ENCODE results near the gene ARL6IP1. TPM values are rescaled to one million over a fixed set of nuclear protein-coding genes. Genes with fewer than 3 reads are reported as not detected.

Gene ARL6IP1
- total RNA-seq (2014; rRNA removed; shearing (Covaris generic)), result 291 and 353 TPM in 2 replicates

DNA sequence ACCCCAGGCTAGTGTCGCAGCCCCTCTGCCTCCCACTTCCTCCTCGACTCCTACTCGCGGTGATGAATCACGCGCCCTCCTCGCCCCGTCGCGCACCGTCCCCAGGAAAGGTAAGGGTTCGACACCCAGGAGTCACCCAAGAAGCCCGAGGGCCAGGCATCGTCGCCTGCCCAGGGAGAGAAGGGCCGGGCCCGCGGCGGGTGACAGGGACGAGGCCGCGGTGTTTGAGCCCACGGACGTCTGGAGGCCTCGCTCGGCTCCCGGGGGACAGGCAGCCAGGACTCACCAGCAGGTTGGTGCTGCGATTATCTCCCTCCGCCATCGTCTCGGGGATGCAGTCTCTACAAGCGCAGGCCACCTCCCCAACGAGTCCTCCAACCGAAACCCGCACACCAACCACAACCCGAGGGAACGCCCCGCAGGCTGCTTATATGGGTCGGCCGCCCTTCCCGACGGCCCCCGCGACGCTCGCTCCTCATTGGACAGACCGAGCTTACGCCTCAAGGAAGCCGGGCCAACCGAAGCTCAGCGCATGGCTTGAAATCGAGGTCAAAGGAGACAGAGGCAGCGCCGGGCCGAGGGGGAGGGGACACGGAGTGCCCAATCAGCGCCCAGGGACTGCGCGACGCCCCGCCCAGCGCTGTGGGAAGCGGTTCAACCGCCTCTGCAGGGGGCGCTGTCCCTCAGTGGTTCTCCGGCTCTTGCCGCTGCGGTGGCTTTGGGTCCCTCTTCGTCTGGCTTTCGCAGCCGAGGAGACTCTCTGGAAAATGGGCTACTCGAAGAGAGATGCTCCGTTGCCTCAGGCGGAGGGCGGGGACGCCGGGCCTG lies at the start of gene ARL6IP1:
TSS of gene ARL6IP1 (minus strand) at position 405 of the 828 bp plus-strand sequence. CDS start at position 322, 83 bp downstream.
- peak; percentile 100 for DNase-seq (ENCODE audit: low spot score)

DNA sequence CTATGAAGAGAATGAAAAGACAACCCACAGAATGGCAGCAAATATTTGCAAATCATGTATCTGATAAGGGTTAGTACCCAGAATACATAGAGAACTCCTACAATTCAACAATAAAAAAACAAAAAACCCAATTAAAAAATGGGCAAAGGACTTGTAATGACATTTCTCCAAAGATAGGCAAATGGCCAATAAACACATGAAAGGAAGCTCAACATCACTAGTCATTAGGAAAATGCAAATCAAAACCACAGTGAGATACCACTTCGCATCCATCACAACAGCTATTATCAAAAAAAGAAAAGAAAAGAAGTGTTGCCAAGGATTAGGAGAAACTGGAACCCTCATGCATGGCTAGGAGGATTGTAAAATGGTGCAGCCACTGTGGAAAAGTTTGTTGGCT lies 45.1 kb upstream of the ARL6IP1 start:
- no peak for DNase-seq (ENCODE audit: low spot score)

DNA sequence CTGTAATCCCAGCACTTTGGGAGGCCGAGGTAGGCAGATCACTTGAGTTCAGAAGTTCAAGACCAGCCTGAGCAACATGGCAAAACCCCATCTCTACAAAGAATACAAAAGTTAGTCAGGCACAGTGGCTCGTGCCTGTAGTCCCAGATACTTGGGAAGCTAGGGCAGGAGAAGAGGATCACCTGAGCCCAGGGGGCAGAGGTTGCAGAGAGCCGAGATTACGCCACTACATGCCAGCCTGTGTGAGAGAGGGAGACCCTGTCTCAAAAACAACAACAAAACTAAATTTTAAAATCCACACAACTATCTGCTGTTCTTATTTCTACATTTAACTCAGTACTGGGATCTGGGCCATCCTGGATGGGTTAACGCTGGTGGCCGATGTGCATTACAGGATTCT lies 41.2 kb upstream of the ARL6IP1 start:
- no peak for DNase-seq (ENCODE audit: low spot score)

- DNase-seq (ENCODE audit: low spot score), result no peak
These were observed 40.6 kb upstream of the ARL6IP1 start for GRCh38 chr16:18841833-18842525.

GRCh38 chr16:18839555-18839954 lies 38.2 kb upstream of the ARL6IP1 start:
- DNase-seq (ENCODE audit: low spot score), result no peak

DNA sequence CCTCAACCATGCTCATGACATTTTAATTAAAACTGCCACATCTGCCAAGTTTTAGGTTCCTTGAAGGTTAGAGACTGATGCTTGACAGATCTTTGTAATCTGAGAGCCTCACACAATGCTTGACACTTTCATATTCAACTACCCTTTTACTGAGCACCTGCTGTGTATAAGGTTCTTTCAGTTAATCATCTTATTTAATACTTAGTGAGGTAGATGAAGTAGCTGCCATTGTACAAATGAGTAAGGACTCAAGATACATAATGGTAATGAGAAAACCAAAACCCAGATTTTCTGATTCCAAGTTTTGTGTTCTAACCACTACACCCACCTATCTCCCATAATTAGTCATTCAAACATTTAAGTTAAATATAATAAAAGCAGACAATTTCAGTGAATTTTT lies 35.4 kb upstream of the ARL6IP1 start:
- no peak for DNase-seq (ENCODE audit: low spot score)

GRCh38 chr16:18834864-18835263 lies 33.5 kb upstream of the ARL6IP1 start:
- no peak for DNase-seq (ENCODE audit: low spot score)

- DNase-seq (ENCODE audit: low spot score), result no peak
These were observed 32.6 kb upstream of the ARL6IP1 start for GRCh38 chr16:18833707-18834505.

DNA sequence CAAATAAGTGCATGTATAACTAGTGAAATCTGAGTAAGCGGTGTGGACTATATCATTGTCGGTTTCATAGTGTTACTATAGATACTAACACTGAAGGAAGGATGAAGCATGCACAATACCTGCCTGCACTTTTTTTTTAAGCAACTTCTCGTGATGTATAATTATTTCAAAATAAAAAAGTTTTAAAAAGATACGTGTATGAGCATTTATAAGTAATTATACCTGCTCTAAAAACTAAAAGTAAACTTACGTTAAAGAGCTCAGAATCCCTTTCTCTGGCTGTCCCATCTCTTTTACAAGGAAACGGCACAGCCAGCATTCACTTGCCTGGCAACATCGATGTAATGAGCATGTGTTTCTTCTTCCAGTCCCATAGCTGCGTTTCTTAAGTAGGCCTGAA lies 31.3 kb upstream of the ARL6IP1 start:
- DNase-seq (ENCODE audit: low spot score), result no peak

GRCh38 chr16:18832006-18832405 lies 30.7 kb upstream of the ARL6IP1 start:
- no peak for DNase-seq (ENCODE audit: low spot score)

DNA sequence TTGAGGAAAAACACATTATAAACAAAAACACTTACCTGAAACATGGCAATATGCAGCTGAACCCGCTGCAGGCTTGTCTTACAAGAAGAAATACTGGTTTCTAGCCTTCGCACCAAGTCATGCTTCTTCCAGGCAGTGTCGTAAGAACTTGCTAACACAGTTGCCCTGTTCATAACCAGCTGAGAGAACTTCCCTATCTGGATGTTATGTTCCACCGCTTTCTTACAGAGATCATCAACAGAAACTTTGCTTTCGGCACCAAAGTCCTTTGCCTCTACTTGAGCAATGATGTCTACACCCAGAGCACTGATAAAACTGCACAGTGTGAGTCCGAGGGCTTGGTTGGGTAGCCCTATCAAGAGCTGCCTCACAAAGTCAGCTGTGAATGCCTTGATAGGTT lies 27.9 kb upstream of the ARL6IP1 start:
- no peak for DNase-seq (ENCODE audit: low spot score)

GRCh38 chr16:18827890-18828289 lies 26.5 kb upstream of the ARL6IP1 start:
- DNase-seq (ENCODE audit: low spot score), result no peak

DNA sequence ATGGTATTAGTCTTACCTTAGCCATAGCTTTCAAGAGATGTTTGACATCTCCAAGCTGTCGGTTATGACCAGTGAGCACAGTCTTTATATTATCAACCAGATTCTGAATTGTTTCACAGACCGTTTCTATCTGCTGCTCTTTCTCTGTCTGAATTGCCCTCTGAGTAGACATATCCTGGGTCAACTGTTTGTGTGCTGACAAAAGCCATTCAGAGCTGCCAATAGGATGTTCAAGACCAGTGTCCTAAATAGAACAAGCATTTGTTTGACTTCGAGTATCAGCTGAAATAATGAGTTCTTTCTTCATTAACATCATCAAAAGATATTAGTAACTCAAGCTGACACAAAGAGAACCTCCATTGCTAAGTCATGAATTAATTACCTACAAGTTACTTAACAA lies 14.9 kb upstream of the ARL6IP1 start:
- DNase-seq (ENCODE audit: low spot score), result no peak

DNA sequence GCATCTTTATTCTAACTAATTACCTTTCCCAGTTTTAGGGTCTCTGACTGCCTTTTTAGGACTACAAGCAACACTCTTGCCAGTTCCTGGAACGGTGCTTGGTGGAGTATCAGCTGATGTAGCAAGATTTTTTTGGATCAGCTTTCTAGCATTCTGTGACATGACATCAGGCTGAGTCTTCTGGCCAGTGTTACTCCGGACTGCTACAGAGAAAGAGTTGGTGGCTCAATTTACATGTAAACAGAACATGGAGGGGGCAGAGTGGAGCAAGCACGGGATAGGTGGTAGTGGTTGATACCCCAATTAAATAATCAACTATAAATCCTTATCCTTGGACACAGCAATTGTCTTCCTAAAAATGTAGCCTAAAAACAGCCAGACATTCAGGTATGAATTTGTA lies 10.6 kb upstream of the ARL6IP1 start:
- DNase-seq (ENCODE audit: low spot score), result no peak

DNA sequence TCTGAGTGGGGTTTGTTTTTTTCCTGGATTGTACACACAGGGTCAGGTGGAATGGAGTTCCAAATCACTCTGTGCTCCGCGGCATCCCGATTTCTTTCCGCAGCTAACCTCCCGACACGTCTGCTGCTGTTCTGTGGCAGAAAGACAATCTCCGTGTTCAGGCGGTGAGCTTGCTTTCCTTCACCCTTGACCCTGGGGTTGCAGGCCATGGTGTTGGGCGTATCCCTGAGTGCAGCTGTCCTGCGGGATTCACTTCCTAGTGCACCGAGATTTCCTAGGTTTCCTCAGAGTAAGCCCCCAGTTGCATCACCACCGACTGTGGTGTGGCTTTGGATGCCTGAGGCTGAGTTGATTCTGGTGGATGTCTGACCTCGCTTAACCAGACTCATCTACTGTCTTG lies 7.8 kb upstream of the ARL6IP1 start:
- no peak for DNase-seq (ENCODE audit: low spot score)

- DNase-seq (ENCODE audit: low spot score), result no peak
These were observed 4.0 kb upstream of the ARL6IP1 start for GRCh38 chr16:18805257-18805773.

GRCh38 chr16:18804540-18804939 lies 3.2 kb upstream of the ARL6IP1 start:
- DNase-seq (ENCODE audit: low spot score), result no peak

DNA sequence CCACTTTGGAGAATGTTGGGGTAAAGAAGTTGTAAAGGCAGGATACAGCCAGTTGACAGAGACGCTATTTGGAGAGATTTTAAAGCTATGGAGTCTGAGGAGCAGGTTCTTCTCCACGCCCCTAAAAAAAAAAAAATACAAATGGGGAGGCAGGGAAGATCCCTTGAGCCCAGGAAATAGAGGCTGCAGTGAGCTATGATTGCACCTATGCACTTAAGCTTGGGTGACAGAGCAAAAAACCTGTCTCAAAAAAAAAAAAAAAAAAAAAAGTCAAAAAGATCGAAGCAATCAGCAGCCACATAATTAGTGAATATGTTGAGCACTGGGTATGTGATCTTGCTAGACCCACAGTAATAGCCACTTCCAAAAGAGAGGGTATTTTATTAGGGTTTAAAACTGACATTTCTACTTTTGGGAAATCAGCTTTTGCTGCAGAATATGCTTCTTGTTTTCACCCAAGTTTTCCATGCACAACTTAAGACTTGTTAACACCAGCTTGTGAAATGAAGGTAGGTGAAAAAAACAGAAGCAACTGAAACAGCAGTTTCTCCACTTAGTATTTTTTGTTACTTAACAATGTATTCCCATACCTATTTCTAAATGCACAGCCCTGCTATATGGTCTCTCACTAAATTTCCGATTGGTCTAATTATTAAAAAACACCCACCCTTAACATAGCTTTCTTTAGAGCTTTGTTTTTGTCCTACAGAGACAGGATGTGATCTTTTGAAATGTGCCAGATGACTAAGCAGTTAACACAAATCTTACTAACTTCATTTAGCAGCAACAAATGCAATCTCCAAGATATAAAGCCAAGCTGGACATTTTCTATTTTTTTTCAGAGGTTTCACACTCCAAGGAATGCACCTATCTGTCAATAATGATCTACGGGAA lies 2.5 kb upstream of the ARL6IP1 start:
- peak; percentile 25 for DNase-seq (ENCODE audit: low spot score)

- no peak for DNase-seq (ENCODE audit: low spot score)
These were observed 1.5 kb upstream of the ARL6IP1 start for GRCh38 chr16:18802767-18803343.

DNA sequence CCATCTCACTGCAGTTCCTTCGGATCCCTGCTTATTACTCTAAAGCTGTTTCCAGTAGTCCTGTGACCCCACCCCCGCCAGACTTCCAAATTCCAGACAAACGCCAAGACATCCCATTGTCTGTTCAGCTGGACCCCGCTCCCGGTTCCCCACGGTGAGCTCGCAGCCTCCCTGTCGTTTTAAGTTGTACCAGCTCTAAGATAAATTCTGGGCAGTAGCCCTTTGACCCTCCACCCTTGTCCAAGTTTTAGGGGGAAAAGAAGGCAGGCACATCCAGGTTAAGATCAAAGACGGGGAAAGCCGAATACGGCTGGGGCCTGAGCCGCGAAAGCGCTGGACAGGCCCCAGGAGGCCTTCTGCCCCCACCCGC lies 589 bp downstream of the ARL6IP1 start:
- no peak for DNase-seq (ENCODE audit: low spot score)

- no peak for DNase-seq (ENCODE audit: low spot score)
These were observed 1.1 kb downstream of the ARL6IP1 start for GRCh38 chr16:18800293-18800692.
